Tibial artery (tissue), 4 donors: ENCODE results near the gene GPR137B.
A peak's percentile ranks its signal among the peaks of the same experiment; 100 is the strongest.

Source experiments
- DNase-seq, 2 donors: peaks; one replicate each; pipeline ENCODE4 v3.0.0-alpha.2; 2019
- H3K27ac ChIP-seq, 2 donors: fragments of 200-600 bp; sonication (generic) in 1 of 2; 1 replicate in 1 of 2; 2 replicates in 1 of 2; pipeline ENCODE4 v1.5.1; 2018 to 2019; ENCODE audit warnings: mild to moderate bottlenecking in 1 of 2
- H3K27me3 ChIP-seq, 2 donors: fragments of 200-600 bp; sonication (generic) in 1 of 2; one replicate each; pipeline versions ENCODE4 v1.5.1 to v1.6.0; 2016 to 2019
- H3K36me3 ChIP-seq, 3 donors: fragments of 200-600 bp; sonication (generic) in 2 of 3; one replicate each; pipeline ENCODE4 v1.5.1; 2016 to 2019; ENCODE audit warnings: mild to moderate bottlenecking in 2 of 3
- H3K4me1 ChIP-seq, 4 donors: fragments of 200-600 bp; sonication (generic) in 2 of 4; 1 replicate in 3 of 4; 2 replicates in 1 of 4; pipeline ENCODE4 v1.5.1; 2016 to 2019
- H3K4me3 ChIP-seq, 2 donors: fragments of 200-600 bp; sonication (generic) in 1 of 2; 1 replicate in 1 of 2; 2 replicates in 1 of 2; pipeline ENCODE4 v1.5.1; 2018 to 2019; ENCODE audit warnings: mild to moderate bottlenecking in 2 of 2
- H3K9me3 ChIP-seq, 3 donors: fragments of 200-600 bp; sonication (generic) in 1 of 3; one replicate each; pipeline ENCODE4 v1.5.1; 2016 to 2019
- intact Hi-C: fragments of 100-400 bp; cut with DNase I; formaldehyde crosslinking; loops from one replicate; pipeline ENCODE4 v1.15.0; 2023; ENCODE audit warnings: low total_unique reads
- TF ChIP-seq, protein P1 (sequence below), 2 experiments: fragments of 200-600 bp in 1 of 2; fragments of 450-650 bp in 1 of 2; IDR thresholded peaks; one replicate each; pipeline ENCODE4 v1.5.1; 2017 to 2019; ENCODE audit warnings: antibody characterized with exemption in 2 of 2, mild to moderate bottlenecking in 1 of 2, moderate library complexity in 1 of 2

GPR137B gene

DNA sequence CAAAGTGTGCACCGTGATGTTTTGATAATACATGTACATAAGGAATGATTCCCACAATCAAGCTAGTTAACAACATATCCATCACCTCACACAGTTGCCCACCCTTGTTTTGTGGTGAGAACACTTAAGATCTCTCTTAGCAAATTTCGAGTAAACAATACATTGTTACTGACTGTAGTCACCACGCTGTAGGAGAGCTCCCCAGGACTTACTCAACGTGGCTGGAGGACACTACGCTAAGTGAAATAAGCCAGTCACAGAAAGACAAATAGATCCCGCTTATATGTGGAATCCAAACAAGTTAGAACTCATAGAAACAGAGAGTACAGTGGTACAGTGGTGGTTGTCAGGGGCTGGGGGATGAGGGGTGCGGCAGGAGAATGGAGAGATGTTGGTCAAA is 24.8 kb downstream of the GPR137B start:
- intact Hi-C loops = no loop called here
- Histone ChIP-seq H3K36me3 (peaks cover 0 to 7% (median 6%) of the 10 kb centered on the region in 3 donors), H3K4me3 (no peak overlapping the region), H3K9me3 (peaks cover 0 to 6% (median 0%) of the 10 kb centered on the region in 3 donors), H3K27ac (no peak overlapping the region), H3K27me3 (no peaks in the 10 kb centered on the region), H3K4me1 (peaks cover 0 to 6% (median 0%) of the 10 kb centered on the region in 4 donors)
- TF ChIP-seq, protein P1, sequence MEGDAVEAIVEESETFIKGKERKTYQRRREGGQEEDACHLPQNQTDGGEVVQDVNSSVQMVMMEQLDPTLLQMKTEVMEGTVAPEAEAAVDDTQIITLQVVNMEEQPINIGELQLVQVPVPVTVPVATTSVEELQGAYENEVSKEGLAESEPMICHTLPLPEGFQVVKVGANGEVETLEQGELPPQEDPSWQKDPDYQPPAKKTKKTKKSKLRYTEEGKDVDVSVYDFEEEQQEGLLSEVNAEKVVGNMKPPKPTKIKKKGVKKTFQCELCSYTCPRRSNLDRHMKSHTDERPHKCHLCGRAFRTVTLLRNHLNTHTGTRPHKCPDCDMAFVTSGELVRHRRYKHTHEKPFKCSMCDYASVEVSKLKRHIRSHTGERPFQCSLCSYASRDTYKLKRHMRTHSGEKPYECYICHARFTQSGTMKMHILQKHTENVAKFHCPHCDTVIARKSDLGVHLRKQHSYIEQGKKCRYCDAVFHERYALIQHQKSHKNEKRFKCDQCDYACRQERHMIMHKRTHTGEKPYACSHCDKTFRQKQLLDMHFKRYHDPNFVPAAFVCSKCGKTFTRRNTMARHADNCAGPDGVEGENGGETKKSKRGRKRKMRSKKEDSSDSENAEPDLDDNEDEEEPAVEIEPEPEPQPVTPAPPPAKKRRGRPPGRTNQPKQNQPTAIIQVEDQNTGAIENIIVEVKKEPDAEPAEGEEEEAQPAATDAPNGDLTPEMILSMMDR (IDR thresholded peaks at IDR 0.05) = no peak
- DNase-seq = no peak

DNA sequence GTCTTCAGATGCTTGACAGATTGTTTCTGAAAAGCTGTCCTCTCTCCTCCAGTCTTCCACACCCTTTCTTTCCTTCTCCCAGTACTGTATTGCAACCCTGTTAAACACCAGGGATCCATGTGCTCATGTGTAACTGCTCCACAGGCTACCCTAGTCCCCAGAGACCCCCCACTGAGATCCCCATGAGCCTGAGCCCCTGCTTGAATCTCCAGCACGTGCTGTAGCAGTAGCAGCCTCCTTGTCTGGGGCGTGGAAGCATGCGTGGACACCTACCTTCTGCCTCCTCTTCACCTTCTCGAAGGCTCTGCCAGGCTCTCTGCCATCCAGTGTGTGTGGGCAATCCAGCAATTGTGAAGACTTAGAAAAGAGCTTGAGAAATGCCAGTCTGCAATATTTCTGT is 25.2 kb downstream of the GPR137B start:
- TF ChIP-seq, protein P1 (IDR thresholded peaks at IDR 0.05) = no peak
- Histone ChIP-seq H3K4me3 (no peak overlapping the region), H3K36me3 (peaks cover 0 to 7% (median 3%) of the 10 kb centered on the region in 3 donors), H3K27ac (no peak overlapping the region), H3K9me3 (peaks cover 0 to 2% (median 0%) of the 10 kb centered on the region in 3 donors), H3K27me3 (no peaks in the 10 kb centered on the region), H3K4me1 (peaks cover 0 to 10% (median 0%) of the 10 kb centered on the region in 4 donors)
- no peak for DNase-seq
- intact Hi-C loops = no loop called here

DNA sequence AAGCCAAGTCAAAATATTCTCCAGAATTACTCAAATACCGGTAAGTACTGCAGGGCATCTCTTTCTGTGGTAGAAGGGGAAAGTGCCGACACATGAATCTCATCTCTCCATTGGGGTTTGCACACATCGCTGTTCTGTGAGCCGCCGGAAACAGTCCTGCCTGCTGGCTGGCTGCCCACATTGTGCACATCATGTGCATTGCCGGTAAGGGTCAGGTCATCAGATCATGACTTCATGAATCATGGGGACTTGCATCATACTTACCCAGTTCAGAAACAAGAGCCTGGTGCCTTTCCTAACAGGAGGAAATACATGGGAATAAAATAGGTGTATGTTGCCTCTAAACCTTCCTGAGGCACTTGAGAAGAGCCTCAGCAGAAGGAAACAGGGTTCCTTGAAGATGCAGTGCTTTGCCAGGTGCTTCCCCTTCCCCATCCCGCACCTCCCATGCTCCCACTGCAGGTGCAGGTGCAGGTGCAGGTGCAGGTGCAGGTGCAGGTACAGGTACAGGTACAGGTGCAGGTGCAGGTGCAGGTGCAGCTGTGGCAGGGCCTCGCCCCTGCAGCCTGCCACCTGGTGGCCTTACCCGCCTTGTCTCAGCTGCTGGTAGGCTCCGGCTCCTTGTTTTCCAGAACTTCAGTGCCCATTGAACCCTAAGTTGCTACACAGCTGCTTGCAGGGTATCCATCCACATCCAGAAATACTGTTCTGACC is 26.5 kb downstream of the GPR137B start:
- H3K4me1 ChIP-seq = peaks cover 0 to 15% (median 0%) of the 10 kb centered on the region in 4 donors
- peaks cover 0 to 6% (median 0%) of the 10 kb centered on the region in 3 donors for H3K36me3 ChIP-seq
- no peaks in the 10 kb centered on the region for H3K9me3 ChIP-seq
- H3K4me3 ChIP-seq = no peak overlapping the region
- DNase-seq = peak in 1 of 2 donors; percentile 63
- intact Hi-C loops = no loop called here
- TF ChIP-seq, protein P1 (IDR thresholded peaks at IDR 0.05) = no peak
- no peak overlapping the region for H3K27ac ChIP-seq
- H3K27me3 ChIP-seq = no peaks in the 10 kb centered on the region

DNA sequence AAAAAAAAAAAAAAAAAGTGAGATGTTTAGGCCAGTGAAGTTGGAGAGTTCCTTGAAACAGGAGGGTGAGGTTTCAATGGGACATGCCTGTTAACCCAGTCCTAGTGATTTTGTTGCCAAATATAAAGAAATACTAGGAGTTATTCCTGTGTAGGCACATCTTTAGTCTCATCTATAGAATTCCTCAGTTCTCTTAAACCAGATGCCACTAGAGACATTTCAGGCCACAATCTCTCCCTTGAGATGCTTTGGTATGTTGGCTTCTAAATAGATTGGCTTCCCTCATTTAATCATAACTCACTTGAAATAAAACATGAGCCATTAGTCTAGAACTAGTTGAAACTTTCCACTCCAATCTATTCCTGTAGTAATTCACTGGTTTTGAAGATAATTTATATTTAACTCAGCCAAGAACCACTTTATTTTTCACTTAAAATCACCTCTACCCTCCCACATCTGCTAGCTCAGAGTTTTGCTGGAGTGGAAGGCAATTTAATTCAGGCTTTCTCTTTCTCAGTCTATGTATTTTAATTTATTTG is 29.8 kb downstream of the GPR137B start:
- no peak for DNase-seq
- Histone ChIP-seq H3K9me3 (no peaks in the 10 kb centered on the region), H3K27me3 (no peaks in the 10 kb centered on the region), H3K27ac (no peak overlapping the region), H3K4me1 (peaks cover 0 to 15% (median 0%) of the 10 kb centered on the region in 4 donors), H3K36me3 (no peaks in the 10 kb centered on the region), H3K4me3 (no peak overlapping the region)
- intact Hi-C loops = no loop called here
- TF ChIP-seq, protein P1 (IDR thresholded peaks at IDR 0.05) = no peak

DNA sequence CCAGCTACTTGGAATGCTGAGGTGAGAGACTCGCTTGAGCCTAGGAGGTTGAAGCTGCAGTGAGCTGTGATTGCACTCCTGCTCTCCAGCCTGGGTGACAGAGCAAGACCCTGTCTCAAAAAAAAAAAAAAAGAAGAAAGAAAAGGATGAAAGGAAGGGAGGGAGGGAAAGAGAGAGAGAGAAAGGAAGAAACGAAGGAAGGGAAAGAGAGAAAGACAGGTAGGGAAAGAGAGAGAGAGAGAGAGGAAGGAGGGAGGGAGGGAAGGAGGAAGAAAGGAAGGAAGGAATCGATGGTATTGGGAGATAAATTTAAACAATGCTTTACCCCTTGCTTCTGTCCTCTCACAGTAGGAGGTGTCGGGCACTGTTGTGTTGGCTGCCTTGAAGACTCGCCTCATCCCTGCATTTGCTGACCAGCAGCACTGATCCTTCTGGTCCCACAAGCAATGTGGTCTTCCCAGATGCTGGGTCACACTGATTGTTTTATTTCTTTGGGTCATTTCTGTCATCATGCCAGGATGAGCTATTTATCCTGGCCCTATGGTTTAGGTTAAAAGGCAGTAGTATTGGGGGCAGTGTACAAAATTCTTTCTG is 30.9 kb downstream of the GPR137B start:
- TF ChIP-seq, protein P1 (IDR thresholded peaks at IDR 0.05) = no peak
- H3K9me3 ChIP-seq = no peaks in the 10 kb centered on the region
- H3K27me3 ChIP-seq = no peaks in the 10 kb centered on the region
- no peak overlapping the region for H3K4me3 ChIP-seq
- H3K4me1 ChIP-seq = peaks cover 0 to 15% (median 0%) of the 10 kb centered on the region in 4 donors
- no peak for DNase-seq
- no peak overlapping the region for H3K27ac ChIP-seq
- H3K36me3 ChIP-seq = no peaks in the 10 kb centered on the region
- intact Hi-C loops = no loop called here
